HG02938 (cell line): ENCODE results near the gene CDH18.

ENCODE experiments used
- ATAC-seq: cut with Tn5 transposase; IDR thresholded peaks from one replicate; pipeline ENCODE4 v1.9.1; 2021; ENCODE audit warnings: mild to moderate bottlenecking, moderate library complexity; ENCODE audit not compliant: unreplicated experiment

Gene CDH18

GRCh38 chr5:19987612-19988361 is at the start of gene CDH18:
Gene CDH18, minus strand, starts transcription at chr5:19988200. Its CDS starts 149,214 bp downstream, at chr5:19838986.
- no peak for ATAC-seq

DNA sequence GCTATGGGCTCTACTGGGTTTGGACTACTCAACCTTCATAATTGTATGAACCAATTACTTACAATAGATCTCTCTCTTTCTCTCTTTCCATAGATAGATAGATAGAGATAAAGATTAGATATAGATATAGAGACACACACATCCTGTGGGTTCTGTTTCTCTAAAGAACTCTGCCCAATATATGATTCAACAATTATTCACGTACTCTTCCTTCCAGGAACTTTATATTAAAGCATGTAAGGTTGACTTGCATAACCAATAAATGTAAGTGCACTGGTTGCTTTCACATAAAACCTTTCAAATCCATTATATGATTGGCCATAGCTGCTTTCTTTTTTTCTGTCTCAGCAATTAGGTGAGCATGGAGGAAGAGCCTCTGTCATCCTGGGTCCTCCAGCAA is 46.7 kb upstream of the CDH18 start:
- no peak for ATAC-seq

GRCh38 chr5:20033881-20034280 is 45.9 kb upstream of the CDH18 start:
- no peak for ATAC-seq

DNA sequence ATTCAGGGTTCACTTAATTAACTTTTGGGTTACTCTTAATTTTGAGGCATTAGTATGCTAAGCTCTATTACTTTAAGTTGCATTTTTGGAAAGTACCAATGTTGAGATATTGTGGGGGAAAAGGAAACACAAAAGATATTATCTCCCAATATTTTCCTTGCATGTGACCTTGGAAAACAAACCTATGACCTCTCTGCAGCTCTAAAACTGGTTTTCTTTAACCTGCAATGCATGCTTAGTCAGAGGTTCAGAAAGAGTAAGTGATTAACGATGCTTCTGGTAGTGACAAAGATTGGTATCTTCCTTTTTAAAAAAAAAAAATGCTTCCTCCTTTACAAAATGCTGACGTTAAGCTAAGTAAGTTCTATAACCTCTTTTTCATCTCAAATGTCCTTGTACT is 44.9 kb upstream of the CDH18 start:
- ATAC-seq, result no peak

DNA sequence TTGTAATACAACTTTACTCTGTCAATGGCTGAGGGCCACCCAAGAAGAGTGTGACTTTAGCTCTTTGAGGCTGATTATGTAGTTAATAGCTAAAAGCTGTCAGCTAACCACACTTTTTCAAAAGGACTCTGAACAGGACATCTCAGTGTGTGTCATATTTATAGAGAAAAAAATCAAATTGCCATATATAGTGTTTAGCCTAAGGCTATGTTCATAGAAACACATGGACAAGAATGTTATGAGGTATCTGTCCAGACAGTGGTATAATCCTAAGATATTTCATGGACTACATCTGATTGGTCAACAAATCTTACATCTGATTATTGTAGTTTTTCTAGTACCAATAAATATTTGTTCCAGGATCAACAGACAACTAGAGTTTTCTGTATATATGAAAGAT is 42.1 kb upstream of the CDH18 start:
- no peak for ATAC-seq

GRCh38 chr5:20029266-20029665 is 41.3 kb upstream of the CDH18 start:
- ATAC-seq, result no peak

GRCh38 chr5:20028506-20028905 is 40.5 kb upstream of the CDH18 start:
- no peak for ATAC-seq

DNA sequence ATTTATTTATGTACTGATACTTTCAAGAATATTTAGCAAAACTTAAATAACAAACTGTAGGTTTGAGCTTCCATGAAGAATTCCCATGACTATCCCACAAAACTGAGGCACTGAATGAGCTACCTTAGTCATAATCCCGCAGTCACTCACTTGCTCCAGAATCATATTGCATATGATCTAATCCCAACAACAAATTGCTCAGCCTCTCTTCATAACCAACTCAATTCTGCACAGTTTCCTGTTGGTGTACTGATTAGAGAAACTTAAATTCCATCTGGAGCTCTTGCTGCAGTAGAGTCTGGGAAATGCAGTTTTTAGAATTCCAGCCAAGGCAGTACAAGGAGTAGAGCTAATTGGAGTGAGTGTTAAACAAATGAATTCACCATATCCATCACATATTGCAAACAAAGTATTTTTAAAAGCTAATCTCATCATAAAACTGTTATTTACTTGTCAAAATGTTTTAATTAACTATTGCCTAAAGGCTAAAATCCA is 35.7 kb upstream of the CDH18 start:
- no peak for ATAC-seq

GRCh38 chr5:20020247-20020646 is 32.2 kb upstream of the CDH18 start:
- ATAC-seq, result no peak

GRCh38 chr5:20017021-20017420 is 29.0 kb upstream of the CDH18 start:
- ATAC-seq, result no peak

DNA sequence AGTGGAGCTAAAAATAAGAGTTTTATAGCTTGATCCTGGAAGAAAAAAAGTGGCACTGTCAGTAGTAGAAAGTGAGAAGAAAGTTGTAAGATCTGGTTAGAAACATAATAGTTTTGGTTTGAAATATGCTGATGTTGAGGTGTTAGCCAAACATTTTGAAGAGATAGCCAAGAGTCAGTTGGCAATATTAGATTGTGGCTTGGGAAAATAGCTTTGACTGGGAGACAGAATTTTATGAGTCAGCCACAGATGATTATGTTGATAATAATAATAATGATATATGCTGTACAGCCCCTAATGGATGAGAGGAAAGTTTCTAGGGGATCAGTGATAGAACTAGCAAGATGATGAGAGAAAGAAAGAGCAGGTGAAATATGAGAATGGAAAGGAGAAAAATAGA is 12.4 kb upstream of the CDH18 start:
- no peak for ATAC-seq

- ATAC-seq, result no peak
Measured at GRCh38 chr5:19988457-19988856, 457 bp upstream of the CDH18 start.

DNA sequence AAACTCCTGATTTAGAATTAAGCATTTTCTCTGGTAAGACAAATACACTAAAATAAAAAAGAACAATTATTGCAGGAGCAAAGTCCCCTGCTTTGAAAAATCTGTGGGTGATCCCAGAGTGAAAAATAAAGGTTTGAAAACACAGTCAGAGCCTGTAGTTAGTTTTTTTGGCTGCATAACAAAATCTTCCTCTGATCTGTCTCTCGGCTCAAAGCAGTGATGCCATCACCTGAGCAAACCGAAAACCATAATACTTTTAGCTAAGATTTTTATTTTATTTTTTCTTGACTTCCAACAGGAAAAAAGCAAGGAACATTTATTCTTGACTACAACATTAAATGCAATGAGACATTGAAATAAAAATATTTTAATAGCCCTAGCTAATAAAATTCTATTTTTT is 1.2 kb downstream of the CDH18 start:
- no peak for ATAC-seq

DNA sequence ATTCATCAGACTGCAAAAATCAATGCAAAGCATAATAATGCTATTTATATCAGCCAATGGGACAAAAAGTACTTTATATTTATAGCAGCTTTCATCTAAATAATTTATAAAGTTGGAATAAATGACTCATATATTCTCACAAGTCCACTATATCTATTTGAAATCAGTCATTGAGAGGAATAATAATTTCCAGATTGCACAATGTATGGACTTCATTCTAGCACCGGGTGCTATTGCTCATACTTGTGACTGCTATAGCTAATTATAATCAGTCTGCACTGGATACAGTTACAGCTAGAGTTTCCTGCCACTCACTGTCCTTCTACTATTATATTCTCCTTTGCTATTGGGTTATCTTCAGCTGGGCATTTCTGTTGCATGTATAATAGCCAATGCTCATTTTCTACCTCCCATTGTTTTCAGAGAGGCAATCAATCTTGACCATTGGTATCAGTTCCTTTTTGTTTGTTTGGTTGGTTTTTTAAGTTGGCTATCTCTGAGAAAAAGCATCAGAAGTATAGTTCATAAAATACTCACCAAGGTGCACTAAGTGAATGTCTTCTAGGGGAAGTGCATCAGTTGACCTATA is 1.9 kb downstream of the CDH18 start:
- ATAC-seq, result no peak

- no peak for ATAC-seq
Measured at GRCh38 chr5:19978476-19978875, 9.5 kb downstream of the CDH18 start.

- no peak for ATAC-seq
Measured at GRCh38 chr5:19977099-19977498, 10.9 kb downstream of the CDH18 start.

GRCh38 chr5:19975795-19976194 is 12.2 kb downstream of the CDH18 start:
- ATAC-seq, result no peak

- no peak for ATAC-seq
Measured at GRCh38 chr5:19960451-19960850, 27.5 kb downstream of the CDH18 start.

DNA sequence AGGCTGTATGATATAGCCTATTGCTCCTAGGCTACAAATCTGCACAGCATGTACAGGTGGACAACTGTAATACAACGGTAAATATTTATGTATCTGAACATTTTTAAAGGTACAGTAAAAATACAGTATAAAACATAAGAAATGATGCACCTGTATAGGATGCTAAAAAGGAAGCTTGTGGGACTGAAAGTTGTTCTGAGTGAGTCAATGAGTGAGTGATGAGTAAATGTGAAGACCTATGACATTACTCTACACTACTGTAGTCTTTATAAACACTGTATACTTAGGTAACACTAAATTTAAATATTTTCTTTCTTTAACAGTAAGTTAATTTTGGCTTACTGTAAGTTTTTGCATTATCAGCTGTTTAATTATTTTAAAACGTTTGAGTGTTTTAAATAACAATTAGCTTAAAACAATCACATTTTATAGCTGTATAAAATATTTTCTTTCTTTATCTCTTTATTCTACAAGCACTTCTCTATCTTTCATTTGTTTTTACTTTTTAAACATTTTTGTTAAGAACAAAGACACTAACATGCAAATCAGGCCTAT is 28.1 kb downstream of the CDH18 start:
- ATAC-seq, result no peak

DNA sequence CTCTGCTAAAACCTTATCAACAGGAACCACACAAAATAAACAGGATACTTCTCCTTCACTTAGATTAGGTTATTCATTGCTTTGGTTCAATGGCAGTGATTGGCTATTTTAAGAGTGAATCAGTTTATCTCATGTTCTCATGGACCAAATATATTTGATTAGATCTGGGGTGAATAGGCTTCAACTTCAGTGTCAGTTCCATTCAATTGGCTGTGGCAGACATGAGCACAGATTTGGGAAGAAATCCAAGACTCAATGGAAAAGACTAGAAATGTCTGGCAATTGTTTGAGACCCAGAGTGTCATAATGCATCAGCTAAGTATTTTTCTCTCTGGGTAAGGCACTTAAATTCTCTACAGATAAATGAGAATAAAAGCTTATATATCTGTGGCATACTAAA is 37.1 kb downstream of the CDH18 start:
- ATAC-seq, result no peak

DNA sequence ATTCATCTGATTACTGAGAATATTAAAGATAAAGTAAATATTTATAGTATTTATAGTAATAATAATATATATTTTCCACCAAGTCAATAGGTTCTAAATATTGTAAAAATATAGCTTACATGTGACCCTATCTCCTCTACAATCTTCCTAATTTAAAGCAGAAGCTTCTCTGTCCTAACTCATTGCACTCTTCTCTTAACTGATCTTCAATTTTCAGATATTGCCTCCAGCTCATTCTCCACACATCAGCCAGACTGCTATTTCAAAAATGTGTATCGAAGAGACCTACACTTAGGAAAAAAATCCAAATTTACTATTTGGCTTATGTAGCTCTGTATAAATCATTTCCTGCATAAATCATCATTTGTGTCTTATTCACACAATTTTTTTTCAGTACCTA is 47.8 kb downstream of the CDH18 start:
- no peak for ATAC-seq

- no peak for ATAC-seq
Measured at GRCh38 chr5:19930451-19930850, 57.5 kb downstream of the CDH18 start.
